HepG2 (cell line): ENCODE measurements around the gene SREBF1. TPM values are rescaled to one million over a fixed set of nuclear protein-coding genes. Genes with fewer than 3 reads are reported as not detected.
A peak's percentile ranks its signal among the peaks of the same experiment; 100 is the strongest.

Source experiments
- AHR ChIP-seq: IDR thresholded peaks from 2 replicates; pipeline ENCODE4 v1.6.1; 2018; ENCODE audit warnings: missing genetic modification reagents, missing compliant biosample characterization
- ARID3A ChIP-seq: IDR thresholded peaks from 2 replicates; pipeline ENCODE4 v1.6.1; 2012; ENCODE audit warnings: low read depth, low read length, improper control_type of control experiment
- ATF4 ChIP-seq, 2 experiments: fragments of 450-650 bp in 1 of 2; sonication (generic) in 1 of 2; formaldehyde crosslinking; IDR thresholded peaks; 2 replicates each; pipeline versions ENCODE4 v1.5.0 to v1.8.0; 2020 to 2022; ENCODE audit warnings: mild to moderate bottlenecking in 1 of 2, missing genetic modification reagents in 1 of 2
- CREBL2 ChIP-seq: sonication (generic); formaldehyde crosslinking; IDR thresholded peaks from 2 replicates; pipeline ENCODE4 v1.8.1; 2023; ENCODE audit warnings: missing genetic modification reagents, mild to moderate bottlenecking, borderline replicate concordance
- DMTF1 ChIP-seq: sonication (generic); formaldehyde crosslinking; IDR thresholded peaks from 2 replicates; pipeline ENCODE4 v1.4.0; 2020; ENCODE audit warnings: mild to moderate bottlenecking, missing genetic modification reagents
- ERF ChIP-seq: IDR thresholded peaks from 2 replicates; pipeline ENCODE4 v1.6.1; 2018; ENCODE audit warnings: missing biosample characterization, missing genetic modification reagents
- HMG20B ChIP-seq: conservative IDR thresholded peaks from 2 replicates; pipeline ENCODE4 v1.6.1; 2016; ENCODE audit warnings: missing genetic modification reagents, missing compliant biosample characterization
- MNT ChIP-seq: fragments of 450-650 bp; IDR thresholded peaks from 2 replicates; pipeline ENCODE4 v1.6.1; 2016
- MXI1 ChIP-seq: IDR thresholded peaks from 3 replicates; pipeline ENCODE4 v1.6.1; 2012; ENCODE audit warnings: low read depth, low read length, inconsistent platforms, borderline replicate concordance
- NCOA2 ChIP-seq: sonication (generic); formaldehyde crosslinking; IDR thresholded peaks from 2 replicates; pipeline ENCODE4 v1.8.0; 2022; ENCODE audit warnings: inconsistent platforms
- NR2C2 ChIP-seq: sonication (generic); formaldehyde crosslinking; IDR thresholded peaks from 2 replicates; pipeline ENCODE4 v1.4.0; 2020; ENCODE audit warnings: missing genetic modification reagents, mild to moderate bottlenecking, moderate library complexity, borderline replicate concordance
- TAF1 ChIP-seq: sonication (generic); formaldehyde crosslinking; IDR thresholded peaks from 2 replicates; pipeline ENCODE4 v1.4.0; 2020; ENCODE audit warnings: missing genetic modification reagents
- ZBTB21 ChIP-seq: sonication (generic); formaldehyde crosslinking; IDR thresholded peaks from 2 replicates; pipeline ENCODE4 v1.4.0; 2020; ENCODE audit warnings: missing genetic modification reagents
- ZNF740 ChIP-seq: sonication (generic); formaldehyde crosslinking; IDR thresholded peaks from 2 replicates; pipeline ENCODE4 v1.4.0; 2020; ENCODE audit warnings: missing genetic modification reagents
- polyA plus RNA-seq, 8 experiments: library from polyadenylated mRNA; depleted of rRNA in 3 of 8; stranded (reverse) in 7 of 8; unstranded in 1 of 8; fragments of >200 nt; fragmentation: Illumina TruSeq in 4 of 8; extraction: Trizol in 4 of 8; gene quantifications; 2 replicates each; pipeline versions ENCODE4 v1.2.1 to v1.2.3, GENCODE V29; 2011 to 2016; ENCODE audit warnings: low read depth in 4 of 8, missing spikeins in 1 of 8, mixed read lengths in 1 of 8; ENCODE audit not compliant: insufficient read depth in 1 of 8
- total RNA-seq, 5 experiments: library from RNA; depleted of rRNA; stranded (reverse); fragments of >200 nt; fragmentation: Illumina TruSeq; extraction: Trizol; gene quantifications; 2 replicates each; pipeline ENCODE4 v1.2.3, GENCODE V29; 2016; ENCODE audit warnings: low read depth in 1 of 5
- TF ChIP-seq, protein P1 (sequence below): sonication (generic); formaldehyde crosslinking; IDR thresholded peaks from 2 replicates; pipeline ENCODE4 v1.8.1; 2022; ENCODE audit warnings: mild to moderate bottlenecking, missing genetic modification reagents
- TF ChIP-seq, protein P2 (sequence below): sonication (generic); formaldehyde crosslinking; IDR thresholded peaks from 2 replicates; pipeline ENCODE4 v1.4.0; 2020; ENCODE audit warnings: missing genetic modification reagents
- TF ChIP-seq, protein P3 (sequence below): sonication (generic); formaldehyde crosslinking; IDR thresholded peaks from 2 replicates; pipeline ENCODE4 v1.9.0; 2021; ENCODE audit warnings: missing genetic modification reagents, borderline replicate concordance

SREBF1 gene
- total and polyA plus RNA-seq, 2 of the 13 experiments (the other 11 are each of a cell fraction or from before 2014, with no cell fraction given), result 34.3 to 38.0 TPM

GRCh38 chr17:17783116-17783824, 53.5 kb downstream of the SREBF1 start (continued):
- no peak for TF ChIP-seq ARID3A
- peak; percentile 43; the same call in 1 of the 2 replicates for TF ChIP-seq ERF
- no peak for TF ChIP-seq MNT
- TF ChIP-seq, protein P1, sequence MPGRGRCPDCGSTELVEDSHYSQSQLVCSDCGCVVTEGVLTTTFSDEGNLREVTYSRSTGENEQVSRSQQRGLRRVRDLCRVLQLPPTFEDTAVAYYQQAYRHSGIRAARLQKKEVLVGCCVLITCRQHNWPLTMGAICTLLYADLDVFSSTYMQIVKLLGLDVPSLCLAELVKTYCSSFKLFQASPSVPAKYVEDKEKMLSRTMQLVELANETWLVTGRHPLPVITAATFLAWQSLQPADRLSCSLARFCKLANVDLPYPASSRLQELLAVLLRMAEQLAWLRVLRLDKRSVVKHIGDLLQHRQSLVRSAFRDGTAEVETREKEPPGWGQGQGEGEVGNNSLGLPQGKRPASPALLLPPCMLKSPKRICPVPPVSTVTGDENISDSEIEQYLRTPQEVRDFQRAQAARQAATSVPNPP, result no peak
- no peak for TF ChIP-seq ZBTB21 (CRISPR knock-in tag)
- no peak for TF ChIP-seq ZNF740 (CRISPR knock-in tag)
- TF ChIP-seq ATF4 (CRISPR knock-in tag; IDR thresholded peaks at IDR 0.05), result no peak
- no peak for TF ChIP-seq CREBL2 (CRISPR knock-in tag)
- no peak for TF ChIP-seq NCOA2 (CRISPR knock-in tag)
- peak; percentile 82 for TF ChIP-seq NR2C2
- TF ChIP-seq, protein P2, sequence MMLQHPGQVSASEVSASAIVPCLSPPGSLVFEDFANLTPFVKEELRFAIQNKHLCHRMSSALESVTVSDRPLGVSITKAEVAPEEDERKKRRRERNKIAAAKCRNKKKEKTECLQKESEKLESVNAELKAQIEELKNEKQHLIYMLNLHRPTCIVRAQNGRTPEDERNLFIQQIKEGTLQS, result no peak
- TF ChIP-seq AHR (CRISPR knock-in tag), result no peak
- no peak for TF ChIP-seq DMTF1
- no peak for TF ChIP-seq HMG20B (CRISPR knock-in tag)
- TF ChIP-seq, protein P3, sequence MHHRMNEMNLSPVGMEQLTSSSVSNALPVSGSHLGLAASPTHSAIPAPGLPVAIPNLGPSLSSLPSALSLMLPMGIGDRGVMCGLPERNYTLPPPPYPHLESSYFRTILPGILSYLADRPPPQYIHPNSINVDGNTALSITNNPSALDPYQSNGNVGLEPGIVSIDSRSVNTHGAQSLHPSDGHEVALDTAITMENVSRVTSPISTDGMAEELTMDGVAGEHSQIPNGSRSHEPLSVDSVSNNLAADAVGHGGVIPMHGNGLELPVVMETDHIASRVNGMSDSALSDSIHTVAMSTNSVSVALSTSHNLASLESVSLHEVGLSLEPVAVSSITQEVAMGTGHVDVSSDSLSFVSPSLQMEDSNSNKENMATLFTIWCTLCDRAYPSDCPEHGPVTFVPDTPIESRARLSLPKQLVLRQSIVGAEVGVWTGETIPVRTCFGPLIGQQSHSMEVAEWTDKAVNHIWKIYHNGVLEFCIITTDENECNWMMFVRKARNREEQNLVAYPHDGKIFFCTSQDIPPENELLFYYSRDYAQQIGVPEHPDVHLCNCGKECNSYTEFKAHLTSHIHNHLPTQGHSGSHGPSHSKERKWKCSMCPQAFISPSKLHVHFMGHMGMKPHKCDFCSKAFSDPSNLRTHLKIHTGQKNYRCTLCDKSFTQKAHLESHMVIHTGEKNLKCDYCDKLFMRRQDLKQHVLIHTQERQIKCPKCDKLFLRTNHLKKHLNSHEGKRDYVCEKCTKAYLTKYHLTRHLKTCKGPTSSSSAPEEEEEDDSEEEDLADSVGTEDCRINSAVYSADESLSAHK, result no peak
- TF ChIP-seq MXI1, result no peak
- TF ChIP-seq TAF1 (CRISPR knock-in tag), result no peak
